SK-N-SH treated with all-trans-retinoic acid at 6 μM for 48 hours (cell line): Measurements from ENCODE around the gene OBSCN.

Source experiments
- ATAC-seq: fragments of 200-7000 bp; cut with Tn5 transposase; 3 replicates; pipeline ENCODE4 v1.9.1; 2020; ENCODE audit warnings: mild to moderate bottlenecking, moderate library complexity
- ARNTL ChIP-seq: fragments of 450-650 bp; formaldehyde crosslinking; IDR thresholded peaks from 2 replicates; pipeline ENCODE4 v1.5.0; 2020; ENCODE audit warnings: low read depth, mild to moderate bottlenecking, moderate library complexity, borderline replicate concordance
- BACH2 ChIP-seq: fragments of 250-450 bp; sonication (Bioruptor Pico); IDR thresholded peaks from 2 replicates; pipeline ENCODE4 v1.9.0; 2021; ENCODE audit warnings: mild to moderate bottlenecking, borderline replicate concordance
- CREB5 ChIP-seq: fragments of 250-450 bp; sonication (Bioruptor Pico); IDR thresholded peaks from 2 replicates; pipeline ENCODE4 v1.5.1; 2020; ENCODE audit warnings: low read depth, mild to moderate bottlenecking, moderate library complexity
- OSR1 ChIP-seq: fragments of 250-450 bp; sonication (Bioruptor Pico); IDR thresholded peaks from 2 replicates; pipeline ENCODE4 v1.8.0; 2022; ENCODE audit warnings: moderate library complexity, mild to moderate bottlenecking, inconsistent platforms
- PATZ1 ChIP-seq: fragments of 250-450 bp; sonication (Bioruptor Pico); IDR thresholded peaks from 2 replicates; pipeline ENCODE4 v1.8.0; 2020; ENCODE audit warnings: mild to moderate bottlenecking, moderate library complexity, borderline replicate concordance
- POU6F1 ChIP-seq: fragments of 250-450 bp; sonication (Bioruptor Pico); IDR thresholded peaks from 2 replicates; pipeline ENCODE4 v1.8.0; 2021; ENCODE audit warnings: low read depth, mild to moderate bottlenecking, moderate library complexity, borderline replicate concordance
- PPARA ChIP-seq: fragments of 250-450 bp; sonication (Bioruptor Pico); IDR thresholded peaks from 2 replicates; pipeline ENCODE4 v1.5.0; 2020; ENCODE audit warnings: mild to moderate bottlenecking, borderline replicate concordance
- RARB ChIP-seq: fragments of 250-450 bp; sonication (Bioruptor Pico); IDR thresholded peaks from 2 replicates; pipeline ENCODE4 v1.8.0; 2021; ENCODE audit warnings: mild to moderate bottlenecking, moderate library complexity
- SNAI2 ChIP-seq: fragments of 250-450 bp; sonication (Bioruptor Pico); IDR thresholded peaks from 2 replicates; pipeline ENCODE4 v1.5.0; 2020; ENCODE audit warnings: mild to moderate bottlenecking, moderate library complexity
- TOX ChIP-seq: fragments of 250-450 bp; sonication (Bioruptor Pico); IDR thresholded peaks from 2 replicates; pipeline ENCODE4 v1.8.0; 2021; ENCODE audit warnings: mild to moderate bottlenecking, moderate library complexity, borderline replicate concordance
- TSHZ2 ChIP-seq: fragments of 250-450 bp; sonication (Bioruptor Pico); IDR thresholded peaks from 2 replicates; pipeline ENCODE4 v1.5.0; 2020; ENCODE audit warnings: mild to moderate bottlenecking, moderate library complexity
- ZFP3 ChIP-seq: fragments of 250-450 bp; sonication (Bioruptor Pico); IDR thresholded peaks from 2 replicates; pipeline ENCODE4 v1.5.0; 2020; ENCODE audit warnings: mild to moderate bottlenecking, moderate library complexity
- ZFP30 ChIP-seq: fragments of 450-650 bp; formaldehyde crosslinking; IDR thresholded peaks from 2 replicates; pipeline ENCODE4 v1.5.0; 2022; ENCODE audit warnings: mild to moderate bottlenecking, moderate library complexity
- ZNF565 ChIP-seq: fragments of 450-650 bp; formaldehyde crosslinking; conservative IDR thresholded peaks from 2 replicates; pipeline ENCODE4 v1.5.0; 2020; ENCODE audit warnings: low read depth, mild to moderate bottlenecking, moderate library complexity
- ZNF8 ChIP-seq: fragments of 450-650 bp; formaldehyde crosslinking; IDR thresholded peaks from 2 replicates; pipeline ENCODE4 v1.5.0; 2020; ENCODE audit warnings: mild to moderate bottlenecking, moderate library complexity

The OBSCN gene

GRCh38 chr1:228405200-228405978 is 197.5 kb downstream of the OBSCN start (continued):
- TF ChIP-seq ZFP3 (CRISPR knock-in tag) (no peak), CREB5 (CRISPR knock-in tag) (no peak)

GRCh38 chr1:228405979-228406228 is 198.1 kb downstream of the OBSCN start:
- peak; percentile 42; the same call in 1 of the 3 replicates for ATAC-seq
- TF ChIP-seq PPARA (CRISPR knock-in tag), result no peak
- TF ChIP-seq ZFP3 (CRISPR knock-in tag), result no peak
- no peak for TF ChIP-seq POU6F1 (CRISPR knock-in tag)
- no peak for TF ChIP-seq BACH2 (CRISPR knock-in tag)
- no peak for TF ChIP-seq PATZ1 (CRISPR knock-in tag)

GRCh38 chr1:228407106-228408040 is 199.5 kb downstream of the OBSCN start:
- TF ChIP-seq ZNF8 (CRISPR knock-in tag), result no peak
- no peak for TF ChIP-seq ZFP30 (CRISPR knock-in tag)
- no peak for TF ChIP-seq ARNTL
- no peak for TF ChIP-seq ZNF565 (CRISPR knock-in tag)
- no peak for TF ChIP-seq OSR1
- no peak for TF ChIP-seq SNAI2 (CRISPR knock-in tag)
- no peak for TF ChIP-seq RARB (CRISPR knock-in tag)
- no peak for TF ChIP-seq PPARA (CRISPR knock-in tag)
- no peak for TF ChIP-seq TSHZ2 (CRISPR knock-in tag)
- TF ChIP-seq POU6F1 (CRISPR knock-in tag), result no peak
- TF ChIP-seq, all 23 proteins: peak for 0
- ATAC-seq, result peak; percentile 77

GRCh38 chr1:228408041-228408868 is 200.4 kb downstream of the OBSCN start:
- no peak for ATAC-seq
- no peak for TF ChIP-seq TOX (CRISPR knock-in tag)
- TF ChIP-seq, all 23 proteins: peak for 0
